Neural cell (in vitro differentiated cells): Measurements from ENCODE around the gene ZNF764.

Source experiments
- EZH2 ChIP-seq: fragments of 200-600, 300-800 bp; shearing (Covaris generic), sonication (generic); IDR thresholded peaks from 2 replicates; pipeline ENCODE4 v1.6.1; 2014; ENCODE audit warnings: antibody characterized with exemption, low read length, borderline replicate concordance, mild to moderate bottlenecking; ENCODE audit not compliant: insufficient read depth, poor library complexity, severe bottlenecking
- POLR2AphosphoS5 ChIP-seq: IDR thresholded peaks from 2 replicates; pipeline ENCODE4 v1.6.1; 2012
- SMC3 ChIP-seq: fragments of 450-650 bp; conservative IDR thresholded peaks from 2 replicates; pipeline ENCODE4 v1.6.1; 2014; ENCODE audit warnings: antibody characterized with exemption, mild to moderate bottlenecking, moderate library complexity; ENCODE audit not compliant: poor library complexity
- TAF1 ChIP-seq: IDR thresholded peaks from 2 replicates; pipeline ENCODE4 v1.6.1; 2012; ENCODE audit warnings: low read depth
- TF ChIP-seq, protein P1 (sequence below): fragments of 450-650 bp; IDR thresholded peaks from 2 replicates; pipeline ENCODE4 v1.5.1; 2014; ENCODE audit warnings: antibody characterized with exemption, mild to moderate bottlenecking, moderate library complexity; ENCODE audit not compliant: poor library complexity, severe bottlenecking

DNA sequence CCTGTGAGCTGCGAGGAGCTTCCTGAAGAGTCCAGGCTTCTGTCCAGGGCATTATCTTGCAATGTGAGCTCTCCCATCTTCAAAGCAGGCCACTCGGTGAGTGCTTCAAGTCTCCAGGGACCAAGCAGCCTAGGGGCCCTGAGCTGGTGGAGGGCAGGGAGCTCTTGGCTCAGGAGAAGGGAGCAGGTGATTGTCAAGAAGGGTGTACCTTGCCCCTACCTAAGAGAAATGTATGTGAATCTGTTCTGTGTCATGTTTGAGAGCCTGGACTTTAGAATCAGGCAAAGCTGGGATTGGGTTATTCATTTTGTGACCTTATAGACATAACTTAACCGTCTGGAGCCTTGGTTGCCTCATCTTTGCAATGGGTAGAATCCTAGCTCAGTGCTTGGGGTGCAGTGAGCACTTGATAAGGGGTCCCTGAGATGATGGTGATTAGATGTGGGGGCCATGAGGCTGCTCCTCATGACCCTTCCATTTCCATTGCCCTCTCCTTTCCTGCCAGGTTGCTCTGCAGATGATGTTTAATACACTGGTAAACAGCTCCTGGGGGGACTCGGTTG lies 47.7 kb downstream of the ZNF764 start:
- TF ChIP-seq, protein P1, sequence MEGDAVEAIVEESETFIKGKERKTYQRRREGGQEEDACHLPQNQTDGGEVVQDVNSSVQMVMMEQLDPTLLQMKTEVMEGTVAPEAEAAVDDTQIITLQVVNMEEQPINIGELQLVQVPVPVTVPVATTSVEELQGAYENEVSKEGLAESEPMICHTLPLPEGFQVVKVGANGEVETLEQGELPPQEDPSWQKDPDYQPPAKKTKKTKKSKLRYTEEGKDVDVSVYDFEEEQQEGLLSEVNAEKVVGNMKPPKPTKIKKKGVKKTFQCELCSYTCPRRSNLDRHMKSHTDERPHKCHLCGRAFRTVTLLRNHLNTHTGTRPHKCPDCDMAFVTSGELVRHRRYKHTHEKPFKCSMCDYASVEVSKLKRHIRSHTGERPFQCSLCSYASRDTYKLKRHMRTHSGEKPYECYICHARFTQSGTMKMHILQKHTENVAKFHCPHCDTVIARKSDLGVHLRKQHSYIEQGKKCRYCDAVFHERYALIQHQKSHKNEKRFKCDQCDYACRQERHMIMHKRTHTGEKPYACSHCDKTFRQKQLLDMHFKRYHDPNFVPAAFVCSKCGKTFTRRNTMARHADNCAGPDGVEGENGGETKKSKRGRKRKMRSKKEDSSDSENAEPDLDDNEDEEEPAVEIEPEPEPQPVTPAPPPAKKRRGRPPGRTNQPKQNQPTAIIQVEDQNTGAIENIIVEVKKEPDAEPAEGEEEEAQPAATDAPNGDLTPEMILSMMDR: no peak
- TF ChIP-seq EZH2 (no peak), TAF1 (no peak), POLR2AphosphoS5 (no peak), SMC3 (no peak)
